GM19455 (cell line): ENCODE results near the gene TCF3.
"Not testable (repeated sequence)": the region's sequence is repeated elsewhere in the genome, so short reads cannot be mapped to it uniquely, and the experiment has no call there.

Experiments used
- ATAC-seq: cut with Tn5 transposase; IDR thresholded peaks from one replicate; pipeline ENCODE4 v1.9.1; 2021; ENCODE audit not compliant: unreplicated experiment

TCF3 gene

GRCh38 chr19:1673645-1674292 lies 21.4 kb upstream of the TCF3 start:
- ATAC-seq: no peak

- no peak for ATAC-seq
These were observed 20.6 kb upstream of the TCF3 start for GRCh38 chr19:1672769-1673644.

- no peak for ATAC-seq
These were observed 19.8 kb upstream of the TCF3 start for GRCh38 chr19:1672038-1672768.

- no peak for ATAC-seq
These were observed 19.3 kb upstream of the TCF3 start for GRCh38 chr19:1671716-1672037.

GRCh38 chr19:1670747-1671146 lies 18.3 kb upstream of the TCF3 start:
- not testable (repeated sequence) for ATAC-seq

- ATAC-seq: no peak
These were observed 16.3 kb upstream of the TCF3 start for GRCh38 chr19:1668486-1669270.

GRCh38 chr19:1668048-1668485 lies 15.7 kb upstream of the TCF3 start:
- ATAC-seq: no peak

GRCh38 chr19:1665565-1666047 lies 13.2 kb upstream of the TCF3 start:
- no peak for ATAC-seq

GRCh38 chr19:1663852-1664251 lies 11.4 kb upstream of the TCF3 start:
- ATAC-seq: no peak

- not testable (repeated sequence) for ATAC-seq
These were observed 10.8 kb upstream of the TCF3 start for GRCh38 chr19:1663227-1663626.

GRCh38 chr19:1661995-1662394 lies 9.6 kb upstream of the TCF3 start:
- no peak for ATAC-seq

- ATAC-seq: no peak
These were observed 6.6 kb upstream of the TCF3 start for GRCh38 chr19:1659084-1659427.

GRCh38 chr19:1658150-1659083 lies 6.0 kb upstream of the TCF3 start:
- ATAC-seq: no peak

GRCh38 chr19:1657746-1658145 lies 5.3 kb upstream of the TCF3 start:
- no peak for ATAC-seq

- ATAC-seq: no peak
These were observed 4.6 kb upstream of the TCF3 start for GRCh38 chr19:1656988-1657536.

GRCh38 chr19:1655987-1656608 lies 3.7 kb upstream of the TCF3 start:
- ATAC-seq: no peak

- ATAC-seq: no peak
These were observed 2.9 kb upstream of the TCF3 start for GRCh38 chr19:1655131-1655981.

GRCh38 chr19:1654178-1654792 lies 1.9 kb upstream of the TCF3 start:
- ATAC-seq: no peak
